AG04450 (cell line): ENCODE measurements around the gene OSM. TPM values are rescaled to one million over a fixed set of nuclear protein-coding genes. Genes with fewer than 3 reads are reported as not detected.

Experiments
- CTCF ChIA-PET: fragments of 300-600, 350-600 bp; formaldehyde crosslinking; extraction: SDS; loops from one replicate; lab custom pipeline; 2022; ENCODE audit warnings: antibody characterized with exemption, inconsistent platforms; lab: Charles Lee
- POLR2A ChIA-PET: fragments of 350-600 bp; formaldehyde crosslinking; extraction: SDS; loops from one replicate; lab custom pipeline; 2021; ENCODE audit warnings: antibody characterized with exemption, inconsistent platforms; lab: Yijun Ruan, JAX
- DNase-seq: peaks from one replicate; pipeline ENCODE4 v3.0.0-alpha.2; 2011; ENCODE audit warnings: low read depth, low spot score
- H3K27ac ChIP-seq: one replicate; pipeline ENCODE4 v1.5.1; 2012; ENCODE audit warnings: low read depth, low read length, control low read depth
- H3K27me3 ChIP-seq: one replicate; pipeline ENCODE4 v1.6.0; 2012; ENCODE audit warnings: low read length; ENCODE audit not compliant: control insufficient read depth, insufficient read depth
- H3K4me3 ChIP-seq: 2 replicates; pipeline ENCODE4 v1.5.1; 2011; ENCODE audit warnings: mild to moderate bottlenecking, low read depth, low read length, control low read depth
- H3K9me3 ChIP-seq: 2 replicates; pipeline ENCODE4 v1.5.1; 2012; ENCODE audit warnings: low read length; ENCODE audit not compliant: control insufficient read depth, insufficient read depth
- polyA plus RNA-seq: library from polyadenylated mRNA; depleted of rRNA; stranded (reverse); fragments of >200 nt; gene quantifications from 2 replicates; pipeline ENCODE4 v1.2.3, GENCODE V29; 2011
- TF ChIP-seq, protein P1 (sequence below): IDR thresholded peaks from 2 replicates; pipeline ENCODE4 v1.5.1; 2011; ENCODE audit warnings: low read depth, low read length, control low read depth, inconsistent platforms

Gene OSM
- polyA plus RNA-seq, 1 experiment = not detected

DNA sequence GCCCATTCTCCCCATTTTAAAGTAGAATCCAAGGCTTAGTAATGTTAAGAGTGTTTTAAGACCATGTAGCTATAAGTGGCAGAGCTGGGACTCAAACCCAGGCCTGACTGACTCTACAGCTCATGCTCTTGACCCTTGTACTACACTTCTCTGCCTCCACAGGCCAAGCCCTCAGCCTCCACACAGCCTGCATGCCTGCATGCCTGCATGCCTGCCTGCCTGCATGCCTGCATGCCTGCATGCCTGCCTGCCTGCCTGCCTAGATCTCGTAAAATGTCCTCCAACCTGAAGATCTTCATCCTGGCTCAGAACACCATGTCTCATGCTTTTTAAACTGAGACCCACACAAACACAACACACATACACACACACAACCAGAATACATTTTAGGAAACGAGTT is 41.4 kb upstream of the OSM start:
- POLR2A ChIA-PET = no interaction called here

DNA sequence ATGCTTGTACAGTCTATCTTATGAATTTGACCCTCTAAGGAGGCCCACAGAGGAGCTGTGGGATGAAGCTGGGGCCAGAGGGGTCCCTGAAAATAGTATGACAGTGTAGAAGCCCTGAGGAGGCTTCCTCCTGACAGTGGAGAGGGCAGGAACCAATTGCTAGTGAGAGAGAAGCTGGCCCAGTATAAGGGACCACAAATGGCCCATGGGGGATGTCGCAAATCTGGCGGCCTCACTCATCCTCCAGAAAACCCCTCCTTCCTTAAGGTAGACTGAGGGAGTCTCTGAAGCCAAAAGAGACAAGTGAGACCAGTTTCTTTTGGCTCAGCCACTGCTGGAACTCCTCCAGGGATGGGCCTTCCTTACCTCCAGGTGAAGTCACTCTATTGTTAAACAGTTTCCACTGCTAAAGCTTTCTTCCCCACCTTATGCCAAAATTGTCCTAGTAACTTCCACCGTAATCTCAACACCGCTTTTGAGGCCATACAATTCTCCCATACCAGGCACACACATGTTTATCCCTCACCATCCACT is 40.5 kb upstream of the OSM start:
- Histone ChIP-seq H3K9me3 (no peaks in the 10 kb centered on the region), H3K27me3 (no peaks in the 10 kb centered on the region), H3K4me3 (no peak overlapping the region), H3K27ac (no peak overlapping the region)
- TF ChIP-seq, protein P1, sequence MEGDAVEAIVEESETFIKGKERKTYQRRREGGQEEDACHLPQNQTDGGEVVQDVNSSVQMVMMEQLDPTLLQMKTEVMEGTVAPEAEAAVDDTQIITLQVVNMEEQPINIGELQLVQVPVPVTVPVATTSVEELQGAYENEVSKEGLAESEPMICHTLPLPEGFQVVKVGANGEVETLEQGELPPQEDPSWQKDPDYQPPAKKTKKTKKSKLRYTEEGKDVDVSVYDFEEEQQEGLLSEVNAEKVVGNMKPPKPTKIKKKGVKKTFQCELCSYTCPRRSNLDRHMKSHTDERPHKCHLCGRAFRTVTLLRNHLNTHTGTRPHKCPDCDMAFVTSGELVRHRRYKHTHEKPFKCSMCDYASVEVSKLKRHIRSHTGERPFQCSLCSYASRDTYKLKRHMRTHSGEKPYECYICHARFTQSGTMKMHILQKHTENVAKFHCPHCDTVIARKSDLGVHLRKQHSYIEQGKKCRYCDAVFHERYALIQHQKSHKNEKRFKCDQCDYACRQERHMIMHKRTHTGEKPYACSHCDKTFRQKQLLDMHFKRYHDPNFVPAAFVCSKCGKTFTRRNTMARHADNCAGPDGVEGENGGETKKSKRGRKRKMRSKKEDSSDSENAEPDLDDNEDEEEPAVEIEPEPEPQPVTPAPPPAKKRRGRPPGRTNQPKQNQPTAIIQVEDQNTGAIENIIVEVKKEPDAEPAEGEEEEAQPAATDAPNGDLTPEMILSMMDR = no peak
- no peak for DNase-seq
- ChIA-PET POLR2A (no interaction called here), CTCF (interaction anchor here (3.1 kb wide), 1 partner anchor 19 kb away, joined by 10 read pairs; no protein-coding TSS in a partner anchor)

More for the DNA sequence above, 41.4 kb upstream of the OSM start:
- no peak for DNase-seq
- no peak overlapping the region for H3K4me3 ChIP-seq
- TF ChIP-seq, protein P1 = no peak
- CTCF ChIA-PET = interaction anchor here (3.1 kb wide), 1 partner anchor 20 kb away, joined by 10 read pairs; no protein-coding TSS in a partner anchor
- no peaks in the 10 kb centered on the region for H3K27me3 ChIP-seq
- H3K9me3 ChIP-seq = no peaks in the 10 kb centered on the region
- no peak overlapping the region for H3K27ac ChIP-seq

DNA sequence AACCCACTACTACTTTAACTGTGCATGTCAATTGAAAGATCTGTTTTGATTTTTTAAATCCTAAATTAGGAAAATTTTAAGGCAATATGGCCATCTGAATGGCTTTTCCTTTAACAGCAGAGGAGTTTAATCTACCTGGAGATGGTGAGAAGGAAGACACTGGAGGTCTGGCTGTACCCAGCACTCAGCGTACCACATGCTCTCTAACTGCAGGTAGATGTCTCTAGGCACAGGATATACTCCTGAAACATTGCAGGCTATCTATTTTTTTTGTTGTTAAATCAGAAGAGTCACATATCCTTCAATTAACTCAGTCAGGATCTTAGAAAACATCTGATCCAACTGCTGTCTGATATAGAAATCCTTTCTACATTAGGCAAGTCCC is 40.0 kb upstream of the OSM start:
- ChIA-PET POLR2A (no interaction called here), CTCF (interaction anchor here (3.1 kb wide), 1 partner anchor 19 kb away, joined by 10 read pairs; no protein-coding TSS in a partner anchor)

DNA sequence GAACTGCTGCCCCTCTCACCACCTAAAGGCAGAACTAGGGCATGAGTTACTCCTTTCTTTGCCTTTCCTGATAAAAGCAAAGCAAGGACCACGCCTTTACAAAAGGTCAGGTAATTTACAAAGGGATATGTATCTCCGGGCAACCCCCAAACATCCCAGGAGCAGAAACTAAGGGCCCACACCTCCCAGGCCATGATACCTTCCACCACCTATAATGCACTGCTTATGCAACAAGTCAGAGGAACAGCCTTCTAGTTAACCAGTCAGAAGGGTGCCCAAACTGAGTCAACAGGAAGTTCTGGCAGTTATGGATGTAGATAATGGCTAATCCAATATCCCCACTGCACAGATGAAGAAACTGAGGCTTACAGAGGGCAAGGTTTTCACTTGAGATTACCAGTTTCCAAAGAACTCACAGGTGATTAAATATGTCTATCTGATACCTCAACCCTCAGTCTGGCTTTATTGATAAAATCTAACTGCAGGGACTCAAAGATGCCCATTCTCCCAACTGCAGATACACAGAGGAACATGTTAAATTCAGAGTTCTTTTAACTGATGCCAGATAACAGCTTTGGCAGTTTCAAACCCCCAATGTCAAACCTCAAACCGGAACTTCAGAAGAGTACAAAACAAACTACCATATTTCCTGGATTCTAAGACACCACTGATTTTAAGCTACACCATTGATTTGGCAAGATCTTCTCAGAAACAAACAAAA is 39.4 kb upstream of the OSM start:
- CTCF ChIA-PET = interaction anchor here (3.1 kb wide), 1 partner anchor 18 kb away, joined by 10 read pairs; no protein-coding TSS in a partner anchor
- H3K27me3 ChIP-seq = no peaks in the 10 kb centered on the region
- POLR2A ChIA-PET = no interaction called here
- DNase-seq = no peak
- no peak overlapping the region for H3K27ac ChIP-seq
- no peaks in the 10 kb centered on the region for H3K9me3 ChIP-seq
- TF ChIP-seq, protein P1 = no peak
- H3K4me3 ChIP-seq = no peak overlapping the region

More for the DNA sequence above, 40.0 kb upstream of the OSM start:
- Histone ChIP-seq H3K27me3 (no peaks in the 10 kb centered on the region), H3K9me3 (no peaks in the 10 kb centered on the region), H3K27ac (no peak overlapping the region), H3K4me3 (no peak overlapping the region)
- DNase-seq = no peak
- TF ChIP-seq, protein P1 = no peak

DNA sequence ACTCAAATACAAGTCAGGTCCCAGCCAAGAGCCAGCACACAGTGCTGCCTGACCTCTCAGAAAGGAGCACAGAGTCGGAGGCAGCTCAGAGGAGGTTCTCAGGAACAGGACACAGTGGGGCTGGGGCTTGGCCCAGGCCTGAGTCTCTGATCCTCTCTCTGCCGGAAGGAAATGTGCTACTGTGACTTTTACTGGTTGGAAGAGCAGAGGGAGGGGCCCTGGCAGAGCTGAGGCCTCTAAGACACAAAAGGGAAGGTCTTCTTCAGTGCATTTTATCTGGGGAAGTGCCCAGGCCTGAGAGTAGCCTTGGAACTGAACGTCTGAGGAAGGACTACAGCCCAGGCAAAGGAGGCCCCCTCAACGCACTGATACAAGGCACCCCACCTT is 38.9 kb upstream of the OSM start:
- Histone ChIP-seq H3K4me3 (no peak overlapping the region), H3K27me3 (no peaks in the 10 kb centered on the region), H3K27ac (peak overlapping the region; percentile 11), H3K9me3 (no peaks in the 10 kb centered on the region)
- POLR2A ChIA-PET = no interaction called here
- no peak for DNase-seq
- TF ChIP-seq, protein P1 = no peak
- CTCF ChIA-PET = no interaction called here
